ENCODE results near the gene C2orf92. TPM values are rescaled to one million over a fixed set of nuclear protein-coding genes. Genes with fewer than 3 reads are reported as not detected.

The C2orf92 gene
- total and polyA plus RNA-seq, 7 donors = 2.9 to 22.7 (median 6.0) TPM; not detected in 2

- 93 to 97% methylated on average over 6 of the region's 6 CpGs for WGBS, 2 donors
- H3K4me3 ChIP-seq = no peak overlapping the region
- H3K27ac ChIP-seq = no peak overlapping the region
- TF ChIP-seq EP300 (IDR thresholded peaks at IDR 0.05) (no peak), POLR2A (IDR thresholded peaks at IDR 0.05) (no peak), CTCF (IDR thresholded peaks at IDR 0.05) (no peak), POLR2AphosphoS5 (IDR thresholded peaks at IDR 0.05) (no peak)
- intact Hi-C loops (cut with DNase I) = no loop called here
- H3K9me3 ChIP-seq = peaks cover 0 to 1% (median 0%) of the 10 kb centered on the region in 4 donors
- H3K27me3 ChIP-seq = peaks cover 0 to 18% (median 10%) of the 10 kb centered on the region in 3 donors
- H3K36me3 ChIP-seq = no peaks in the 10 kb centered on the region
- no peaks in the 10 kb centered on the region for H3K4me1 ChIP-seq
- no peak for DNase-seq
Observed at GRCh38 chr2:97722227-97722626, 52.7 kb downstream of the C2orf92 start.

- no peak for TF ChIP-seq POLR2A (IDR thresholded peaks at IDR 0.05)
- TF ChIP-seq CTCF (IDR thresholded peaks at IDR 0.05) = no peak
- TF ChIP-seq POLR2AphosphoS5 (IDR thresholded peaks at IDR 0.05) = no peak
- TF ChIP-seq EP300 (IDR thresholded peaks at IDR 0.05) = no peak
- no peak for DNase-seq
- 86 to 89% methylated on average over 37 of the region's 37 CpGs for WGBS, 2 donors
Observed at GRCh38 chr2:97723156-97724072, 53.9 kb downstream of the C2orf92 start.

GRCh38 chr2:97724073-97724410, 54.5 kb downstream of the C2orf92 start:
- Histone ChIP-seq H3K36me3 (no peaks in the 10 kb centered on the region), H3K4me1 (no peaks in the 10 kb centered on the region), H3K27ac (no peak overlapping the region), H3K27me3 (peaks cover 0 to 18% (median 10%) of the 10 kb centered on the region in 3 donors), H3K4me3 (no peak overlapping the region), H3K9me3 (peaks cover 0 to 1% (median 0%) of the 10 kb centered on the region in 4 donors)
- TF ChIP-seq CTCF (IDR thresholded peaks at IDR 0.05) = no peak
- TF ChIP-seq POLR2AphosphoS5 (IDR thresholded peaks at IDR 0.05) = no peak
- no peak for TF ChIP-seq POLR2A (IDR thresholded peaks at IDR 0.05)
- no peak for TF ChIP-seq EP300 (IDR thresholded peaks at IDR 0.05)
- 69 to 79% methylated on average over 41 of the region's 41 CpGs for WGBS, 2 donors
- intact Hi-C loops (cut with DNase I) = no loop called here
- DNase-seq = no peak

More at GRCh38 chr2:97723156-97724072, 53.9 kb downstream of the C2orf92 start:
- Histone ChIP-seq H3K4me1 (no peaks in the 10 kb centered on the region), H3K36me3 (no peaks in the 10 kb centered on the region), H3K9me3 (peaks cover 0 to 1% (median 0%) of the 10 kb centered on the region in 4 donors), H3K4me3 (no peak overlapping the region), H3K27ac (no peak overlapping the region), H3K27me3 (peaks cover 0 to 18% (median 10%) of the 10 kb centered on the region in 3 donors)
- intact Hi-C loops (cut with DNase I) = no loop called here

- no peak overlapping the region for H3K4me3 ChIP-seq
- intact Hi-C loops (cut with DNase I) = no loop called here
- WGBS, 2 donors = 80 to 86% methylated on average over 17 of the region's 17 CpGs
- H3K27me3 ChIP-seq = peaks cover 0 to 18% (median 10%) of the 10 kb centered on the region in 3 donors
- peaks cover 0 to 1% (median 0%) of the 10 kb centered on the region in 4 donors for H3K9me3 ChIP-seq
- H3K27ac ChIP-seq = no peak overlapping the region
- no peak for TF ChIP-seq CTCF (IDR thresholded peaks at IDR 0.05)
- TF ChIP-seq POLR2A (IDR thresholded peaks at IDR 0.05) = no peak
- TF ChIP-seq EP300 (IDR thresholded peaks at IDR 0.05) = no peak
- TF ChIP-seq POLR2AphosphoS5 (IDR thresholded peaks at IDR 0.05) = no peak
- no peaks in the 10 kb centered on the region for H3K4me1 ChIP-seq
- no peaks in the 10 kb centered on the region for H3K36me3 ChIP-seq
- no peak for DNase-seq
Observed at GRCh38 chr2:97724501-97724900, 55.0 kb downstream of the C2orf92 start.

All from sigmoid colon (tissue), 7 donors.